ENCODE results near the gene SYNPO2. TPM values are rescaled to one million over a fixed set of nuclear protein-coding genes. Genes with fewer than 3 reads are reported as not detected.

The SYNPO2 gene
- total and polyA plus RNA-seq, 10 of the 15 experiments (the other 5 are each of a cell fraction or from before 2014, with no cell fraction given) = 0.04 to 0.34 (median 0.28) TPM

DNA sequence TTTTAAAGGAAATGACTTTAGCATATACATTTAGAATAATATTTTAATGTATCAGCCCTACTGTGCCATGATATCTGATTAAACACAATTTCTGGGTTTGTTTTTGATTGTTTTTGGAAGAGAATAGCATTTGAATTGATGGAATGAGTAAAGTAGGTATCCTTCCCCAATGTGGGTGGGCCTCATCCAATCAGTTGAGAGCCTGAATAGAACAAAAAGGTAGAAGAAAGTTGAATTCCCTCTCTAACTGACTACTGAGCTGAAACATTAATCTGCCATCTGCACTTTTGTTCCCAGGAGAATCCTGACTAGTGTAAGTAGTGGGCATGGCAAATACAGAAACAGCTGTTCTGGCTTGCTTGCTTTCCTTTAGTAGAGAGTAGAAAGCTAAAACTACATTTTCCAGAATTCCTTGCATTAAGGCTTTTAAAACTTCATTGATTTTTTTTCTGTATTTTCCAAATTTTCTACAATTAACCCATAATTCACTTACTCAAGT, 43.1 kb upstream of the SYNPO2 start:
- H3K4me3 ChIP-seq = no peak overlapping the region
- BruUV-seq (replicated peaks) = no TSS peak
- SMC1A ChIA-PET (ENCODE audit: uncharacterized antibody, unreplicated experiment) = interaction anchor here (1.4 to 1.7 kb wide), 3 partner anchors 9 to 19 kb away, joined by 5 to 8 read pairs (median 5); partner anchors contain the start of gene SEC24D
- H3K9ac ChIP-seq (ENCODE audit: control insufficient read depth, insufficient read depth, low read length) = no peak overlapping the region
- TF ChIP-seq ZNF24 (IDR thresholded peaks at IDR 0.05) (no peak), SMARCA5 (IDR thresholded peaks at IDR 0.05) (no peak), POLR2AphosphoS2 (IDR thresholded peaks at IDR 0.05; ENCODE audit: low read depth, low read length) (no peak), IRF4 (IDR thresholded peaks at IDR 0.05; ENCODE audit: low read depth, low read length) (no peak), NFYA (IDR thresholded peaks at IDR 0.05; ENCODE audit: borderline replicate concordance, low read depth, low read length) (no peak), SREBF1 (IDR thresholded peaks at IDR 0.05; ENCODE audit: low read length) (no peak), MYB (IDR thresholded peaks at IDR 0.05; ENCODE audit: borderline replicate concordance, low read depth, low read length) (no peak), PAX8 (IDR thresholded peaks at IDR 0.05) (no peak), NFIC (IDR thresholded peaks at IDR 0.05; ENCODE audit: low read depth, low read length) (no peak), BCL11A (IDR thresholded peaks at IDR 0.05; ENCODE audit: low read depth, low read length) (no peak)
- TF ChIP-seq, protein P1, sequence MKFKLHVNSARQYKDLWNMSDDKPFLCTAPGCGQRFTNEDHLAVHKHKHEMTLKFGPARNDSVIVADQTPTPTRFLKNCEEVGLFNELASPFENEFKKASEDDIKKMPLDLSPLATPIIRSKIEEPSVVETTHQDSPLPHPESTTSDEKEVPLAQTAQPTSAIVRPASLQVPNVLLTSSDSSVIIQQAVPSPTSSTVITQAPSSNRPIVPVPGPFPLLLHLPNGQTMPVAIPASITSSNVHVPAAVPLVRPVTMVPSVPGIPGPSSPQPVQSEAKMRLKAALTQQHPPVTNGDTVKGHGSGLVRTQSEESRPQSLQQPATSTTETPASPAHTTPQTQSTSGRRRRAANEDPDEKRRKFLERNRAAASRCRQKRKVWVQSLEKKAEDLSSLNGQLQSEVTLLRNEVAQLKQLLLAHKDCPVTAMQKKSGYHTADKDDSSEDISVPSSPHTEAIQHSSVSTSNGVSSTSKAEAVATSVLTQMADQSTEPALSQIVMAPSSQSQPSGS (IDR thresholded peaks at IDR 0.05; ENCODE audit: low read length) = no peak
- TF ChIP-seq, protein P2, sequence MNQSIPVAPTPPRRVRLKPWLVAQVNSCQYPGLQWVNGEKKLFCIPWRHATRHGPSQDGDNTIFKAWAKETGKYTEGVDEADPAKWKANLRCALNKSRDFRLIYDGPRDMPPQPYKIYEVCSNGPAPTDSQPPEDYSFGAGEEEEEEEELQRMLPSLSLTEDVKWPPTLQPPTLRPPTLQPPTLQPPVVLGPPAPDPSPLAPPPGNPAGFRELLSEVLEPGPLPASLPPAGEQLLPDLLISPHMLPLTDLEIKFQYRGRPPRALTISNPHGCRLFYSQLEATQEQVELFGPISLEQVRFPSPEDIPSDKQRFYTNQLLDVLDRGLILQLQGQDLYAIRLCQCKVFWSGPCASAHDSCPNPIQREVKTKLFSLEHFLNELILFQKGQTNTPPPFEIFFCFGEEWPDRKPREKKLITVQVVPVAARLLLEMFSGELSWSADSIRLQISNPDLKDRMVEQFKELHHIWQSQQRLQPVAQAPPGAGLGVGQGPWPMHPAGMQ (IDR thresholded peaks at IDR 0.05; ENCODE audit: borderline replicate concordance) = no peak
- no peaks in the 10 kb centered on the region for H4K20me1 ChIP-seq (ENCODE audit: control insufficient read depth, insufficient read depth)
- no peaks in the 10 kb centered on the region for H3K36me3 ChIP-seq (ENCODE audit: control insufficient read depth in 2 of 2, insufficient read depth in 2 of 2, low read length in 1 of 2)
- intact Hi-C loops (cut with micrococcal nuclease; ENCODE audit: unreplicated experiment) = no loop called here
- ATAC-seq (no peak), FAIRE-seq (no peak), DNase-seq (ENCODE audit: low read depth, low spot score) (no peak)
- H3K4me2 ChIP-seq (ENCODE audit: control insufficient read depth, insufficient read depth) = no peak overlapping the region
- no peaks in the 10 kb centered on the region for H3K79me2 ChIP-seq (ENCODE audit: control insufficient read depth, insufficient read depth, low read length)
- H3K27me3 ChIP-seq (replicated peaks in 1 of 2; ENCODE audit: control insufficient read depth in 2 of 2, insufficient read depth in 2 of 2, low read length in 1 of 2) = no peaks in the 10 kb centered on the region; a peak in 1 of 4 replicates
- H3K27ac ChIP-seq (ENCODE audit: control insufficient read depth, insufficient read depth) = no peak overlapping the region
- in situ Hi-C loops (cut with MboI) = no loop called here
- POLR2A ChIA-PET = interaction anchor here (1.4 kb wide), 1 partner anchor 11 kb away, joined by 4 read pairs; no protein-coding TSS in a partner anchor
- H3K9me3 ChIP-seq (replicated peaks; ENCODE audit: control insufficient read depth, insufficient read depth, low read length) = no peaks in the 10 kb centered on the region
- RAD21 ChIA-PET (ENCODE audit: unreplicated experiment) = no interaction called here
- CTCF ChIA-PET = interaction anchor here (1.6 to 2.7 kb wide), 3 partner anchors 9 to 19 kb away, joined by 3 to 9 read pairs (median 8); partner anchors contain the start of gene SEC24D
- H2AFZ ChIP-seq (ENCODE audit: control insufficient read depth, low read depth, low read length) = no peak overlapping the region
- peaks cover 3% of the 10 kb centered on the region; the same call in 1 of the 2 replicates for H3K4me1 ChIP-seq (ENCODE audit: control insufficient read depth, insufficient read depth, low read length)

Data from GM12878 (cell line).